ENCODE measurements around the gene ATG10.

DNA sequence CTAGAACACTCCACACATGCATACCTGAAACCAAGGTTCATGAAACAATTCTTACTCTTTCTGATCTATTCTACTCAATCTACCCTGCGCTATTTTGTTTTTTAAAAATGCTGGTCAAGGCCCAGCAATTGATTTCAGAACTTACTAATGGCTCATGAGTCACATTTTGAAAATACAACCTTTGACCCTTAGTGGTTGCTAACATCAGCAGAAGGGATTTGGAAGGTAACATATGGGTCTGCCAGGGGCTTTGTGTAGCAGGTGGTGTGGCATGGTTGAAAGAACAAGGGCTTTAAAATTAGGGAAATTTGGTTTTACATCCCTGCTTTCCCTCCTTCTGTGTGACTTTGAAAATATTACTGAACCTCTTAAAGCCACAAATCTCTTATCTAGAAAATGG lies 101.4 kb downstream of the ATG10 start:
- TF ChIP-seq GABPA (IDR thresholded peaks at IDR 0.05; ENCODE audit: borderline replicate concordance, insufficient read depth, low read length) (no peak), JUND (IDR thresholded peaks at IDR 0.05; ENCODE audit: low read length) (no peak), POLR2AphosphoS5 (IDR thresholded peaks at IDR 0.05; ENCODE audit: low read depth, low read length) (no peak), EGR1 (IDR thresholded peaks at IDR 0.05; ENCODE audit: borderline replicate concordance, low read depth, low read length) (no peak), POLR2A (IDR thresholded peaks at IDR 0.05; ENCODE audit: control extremely low read depth in 1 of 2, low read depth in 2 of 2, low read length in 2 of 2) (no peak), SP1 (IDR thresholded peaks at IDR 0.05; ENCODE audit: low read depth, low read length) (no peak), CTCF (IDR thresholded peaks at IDR 0.05; ENCODE audit: control extremely low read depth in 1 of 3, insufficient read depth in 1 of 3, low read depth in 1 of 3, low read length in 3 of 3) (no peak), BACH1 (IDR thresholded peaks at IDR 0.05; ENCODE audit: low read length) (no peak), SIN3A (conservative IDR thresholded peaks at IDR 0.05 in 1 of 2, IDR thresholded peaks at IDR 0.05 in 1 of 2; ENCODE audit: low read depth in 1 of 2, low read length in 2 of 2) (no peak), EP300 (IDR thresholded peaks at IDR 0.05; ENCODE audit: borderline replicate concordance in 1 of 2, low read depth in 2 of 2, low read length in 2 of 2) (no peak), TEAD4 (IDR thresholded peaks at IDR 0.05; ENCODE audit: low read depth, low read length) (no peak), KDM1A (IDR thresholded peaks at IDR 0.05; ENCODE audit: borderline replicate concordance, low read length) (no peak)
- TF ChIP-seq, protein P1, sequence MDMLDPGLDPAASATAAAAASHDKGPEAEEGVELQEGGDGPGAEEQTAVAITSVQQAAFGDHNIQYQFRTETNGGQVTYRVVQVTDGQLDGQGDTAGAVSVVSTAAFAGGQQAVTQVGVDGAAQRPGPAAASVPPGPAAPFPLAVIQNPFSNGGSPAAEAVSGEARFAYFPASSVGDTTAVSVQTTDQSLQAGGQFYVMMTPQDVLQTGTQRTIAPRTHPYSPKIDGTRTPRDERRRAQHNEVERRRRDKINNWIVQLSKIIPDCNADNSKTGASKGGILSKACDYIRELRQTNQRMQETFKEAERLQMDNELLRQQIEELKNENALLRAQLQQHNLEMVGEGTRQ (IDR thresholded peaks at IDR 0.05; ENCODE audit: low read length), result no peak

Measured in H1 (cell line).